NCI-H2227 treated with DMSO at 0.1 percent for 48 hours (cell line): ENCODE measurements around the gene TOP2B.

ENCODE experiments used
- DNase-seq: peaks from one replicate; lab custom pipeline; 2025; lab: John Stamatoyannopoulos, UW

Gene TOP2B

DNA sequence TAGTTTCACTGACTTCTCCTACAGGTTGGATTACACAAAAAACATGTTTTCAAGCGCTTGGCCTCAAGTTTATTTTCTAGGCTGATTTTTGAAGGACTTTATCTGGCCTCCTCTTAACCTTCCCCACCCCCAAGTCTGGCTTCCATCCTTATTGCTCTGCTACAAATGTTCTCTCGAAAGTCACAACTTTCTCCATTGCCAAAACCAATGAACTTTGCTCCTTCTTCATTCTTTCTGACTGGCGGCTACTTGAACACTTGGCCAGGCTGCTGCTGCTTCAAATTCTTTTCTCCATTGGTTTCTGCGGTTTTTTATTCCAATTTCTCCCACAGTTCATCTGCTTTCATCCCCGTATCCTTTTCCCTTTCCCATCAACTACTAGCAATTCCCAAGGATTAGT lies 106.6 kb downstream of the TOP2B start:
- DNase-seq = no peak

DNA sequence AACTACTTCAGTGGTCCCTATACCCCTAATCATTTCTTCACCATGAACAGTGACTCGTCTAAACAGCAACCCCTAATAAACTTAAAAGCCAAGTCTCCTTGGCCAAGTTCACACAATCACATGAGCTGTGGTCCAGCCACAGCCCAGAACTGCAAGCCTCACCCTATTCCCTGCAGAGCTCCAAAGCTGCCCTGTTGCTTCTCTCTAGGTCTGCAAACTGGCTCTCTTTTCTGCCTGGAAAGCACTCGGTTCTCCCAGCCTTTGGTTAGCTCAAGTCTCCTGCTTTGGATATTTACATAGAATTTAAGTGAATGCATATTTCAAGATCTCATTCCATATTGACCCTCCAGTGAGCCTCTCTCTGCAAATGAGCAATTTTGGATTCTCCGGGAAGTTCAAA lies 107.0 kb downstream of the TOP2B start:
- DNase-seq = no peak

DNA sequence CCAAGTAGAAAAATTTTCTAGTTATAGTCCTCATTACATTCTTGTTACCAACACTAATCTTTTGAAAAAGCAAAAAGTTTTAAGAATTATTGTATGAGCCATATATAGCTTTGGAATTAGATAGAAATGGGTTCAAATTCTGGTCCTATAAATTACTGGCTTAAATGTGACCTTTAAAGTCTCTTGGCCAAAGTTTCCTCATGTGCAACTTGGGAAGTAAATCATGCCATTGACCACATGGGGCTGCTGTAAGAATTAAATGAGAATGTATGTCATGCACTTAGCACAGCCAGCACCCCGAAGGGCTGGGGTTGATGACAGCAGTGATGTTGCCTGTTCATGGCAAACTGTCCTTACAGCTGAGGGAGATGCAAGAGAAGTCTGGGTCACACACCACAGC lies 108.3 kb downstream of the TOP2B start:
- DNase-seq = no peak

DNA sequence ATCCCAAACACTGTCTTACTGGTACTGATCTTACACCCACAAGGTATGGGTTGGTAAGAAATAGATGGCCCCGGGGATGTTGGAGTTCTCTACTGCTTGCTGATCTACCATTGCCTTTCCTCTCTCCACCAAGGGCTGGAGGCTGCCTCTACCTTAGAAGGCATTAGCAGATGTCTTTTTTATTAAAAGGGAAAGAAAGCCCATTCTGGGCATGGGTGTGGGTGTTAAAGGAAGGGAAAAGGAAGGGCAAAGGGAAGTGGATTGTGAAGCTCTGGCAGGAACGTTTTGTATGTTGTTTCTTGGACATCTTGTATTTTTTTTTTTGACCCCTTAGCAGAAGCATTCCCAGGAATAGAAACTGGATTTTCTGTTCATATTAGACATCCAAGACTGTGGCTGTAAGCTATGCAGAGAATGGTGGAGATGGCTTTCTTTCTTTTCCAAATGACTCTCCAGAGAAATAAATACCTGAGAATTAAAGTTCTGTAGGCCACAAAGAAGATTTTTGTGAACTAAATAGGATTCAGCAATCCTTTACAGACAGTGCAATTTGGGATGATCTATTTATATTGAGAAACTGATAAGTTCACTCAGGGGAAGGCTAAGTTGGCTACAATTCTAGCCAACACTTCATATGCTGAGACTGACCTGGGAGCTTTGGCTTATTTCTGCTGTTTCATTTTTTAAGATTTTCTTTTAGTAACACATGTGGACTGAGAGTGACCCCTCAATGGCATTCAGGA lies 108.8 kb downstream of the TOP2B start:
- no peak for DNase-seq

DNA sequence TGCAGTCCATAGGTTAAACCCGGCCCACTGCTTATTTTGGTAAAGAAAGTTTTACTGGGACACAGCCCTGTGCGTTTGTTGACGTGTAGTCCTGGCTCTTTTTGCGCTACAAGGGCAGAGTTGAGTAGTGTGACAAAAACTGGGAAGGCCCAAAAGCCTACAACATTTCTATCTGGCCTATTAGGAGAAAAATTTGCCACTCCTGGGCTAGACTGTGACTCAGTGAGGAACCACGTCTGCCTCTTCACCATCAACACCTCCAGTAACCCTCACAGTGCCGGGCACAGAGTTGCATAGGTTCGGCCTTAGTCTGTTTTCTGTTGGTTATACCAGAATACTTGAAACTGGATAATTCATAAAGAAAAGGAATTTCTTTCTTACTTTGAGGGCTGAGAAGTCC lies 110.3 kb downstream of the TOP2B start:
- DNase-seq = no peak

DNA sequence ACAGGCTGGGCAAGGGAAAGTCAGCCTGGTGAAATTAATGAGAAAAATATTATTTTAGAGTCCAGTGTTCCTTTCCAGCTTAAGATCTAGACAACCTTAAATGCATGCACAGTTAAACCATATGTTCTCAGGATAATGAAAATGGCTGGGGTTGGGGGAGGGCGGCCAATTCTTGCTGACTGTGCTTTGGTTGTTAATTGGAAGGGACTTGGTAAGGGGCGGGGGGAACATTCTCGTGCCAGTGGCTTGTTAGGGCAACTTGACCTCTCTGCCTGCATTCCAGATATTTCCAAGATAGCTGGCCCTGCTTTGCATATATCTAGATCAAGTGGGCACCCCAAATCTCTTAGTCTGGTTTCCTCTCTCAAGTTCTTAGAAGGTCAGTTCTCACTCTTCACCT lies 112.5 kb downstream of the TOP2B start:
- no peak for DNase-seq

DNA sequence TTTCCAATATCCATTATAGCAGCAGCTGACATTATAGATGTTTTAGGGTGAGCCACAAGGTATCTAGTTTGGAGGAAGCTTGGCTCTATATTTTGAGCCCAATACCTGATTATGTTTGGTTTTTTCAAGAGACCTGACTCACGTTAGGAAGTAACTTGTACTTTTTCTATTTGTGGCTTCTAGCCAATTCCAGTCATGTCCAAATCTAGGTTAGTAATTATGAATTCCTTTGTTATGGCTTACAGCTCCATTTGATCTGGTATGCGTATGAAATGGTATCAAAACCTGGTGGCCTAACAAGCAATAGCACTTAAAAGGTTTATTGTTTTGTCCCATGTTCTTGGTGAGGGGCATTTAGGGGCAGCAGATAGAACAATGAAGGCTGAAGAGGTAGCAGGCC lies 115.9 kb downstream of the TOP2B start:
- no peak for DNase-seq

DNA sequence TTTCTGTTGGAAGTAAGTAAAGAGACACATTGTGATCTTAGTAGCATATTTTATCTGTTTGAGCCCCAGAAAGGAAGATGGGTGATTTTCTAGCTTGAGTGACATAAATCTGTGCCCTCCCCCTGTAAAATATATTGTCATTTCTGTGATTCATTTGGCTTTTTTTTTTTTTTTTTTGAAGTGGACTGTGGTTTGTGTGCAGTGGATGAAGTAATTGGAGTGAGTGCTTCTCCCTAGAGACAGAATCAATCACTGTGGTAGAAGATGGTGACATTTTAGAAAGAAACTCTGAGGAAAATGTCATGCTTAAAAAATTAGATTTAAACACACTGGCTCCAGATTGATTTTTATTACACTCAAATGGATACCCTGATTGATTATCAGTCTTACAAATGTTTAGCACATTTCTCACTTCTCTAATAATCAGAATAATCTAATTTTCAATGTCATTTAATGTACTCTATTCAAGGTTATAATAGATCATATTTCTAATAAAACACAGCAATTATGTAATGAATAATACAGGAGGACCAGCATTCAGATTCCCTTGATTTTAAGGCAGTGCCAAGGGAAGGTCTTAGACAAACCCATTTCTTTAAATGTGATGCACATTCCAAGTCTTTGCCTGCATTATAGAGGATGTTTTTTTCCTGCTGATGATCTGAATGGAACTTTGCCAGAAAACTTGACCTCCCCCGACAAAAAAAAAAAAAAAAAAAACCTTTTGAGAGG lies 116.6 kb downstream of the TOP2B start:
- no peak for DNase-seq
